Right ventricle myocardium superior (tissue), 1 donor: ENCODE data around the gene DGKZ. TPM values are rescaled to one million over a fixed set of nuclear protein-coding genes. Genes with fewer than 3 reads are reported as not detected.
A peak's percentile ranks its signal among the peaks of the same experiment; 100 is the strongest.
"Not testable (repeated sequence)": the region's sequence is repeated elsewhere in the genome, so short reads cannot be mapped to it uniquely, and the experiment has no call there.

Source experiments
- ATAC-seq: fragments of 200-7000 bp; cut with Tn5 transposase; one replicate; pipeline ENCODE4 v1.9.1; 2020; ENCODE audit warnings: mild to moderate bottlenecking; ENCODE audit not compliant: poor library complexity
- DNase-seq: peaks from one replicate; pipeline ENCODE4 v3.0.0-alpha.2; 2020
- intact Hi-C: fragments of 100-400 bp; cut with DNase I; formaldehyde crosslinking; loops from one replicate; pipeline ENCODE4 v1.11.2; 2022
- long read RNA-seq: library from polyadenylated mRNA; unstranded; transcript quantifications from one replicate; pipeline ENCODE4 v2.0.0, GENCODE V29; 2021
- total RNA-seq: library from RNA; stranded (reverse); fragmentation: NEBNext Ultra II Directional; extraction: Animal tissue kit (Norgen Biotek cat#: 25700); gene quantifications from one replicate; pipeline ENCODE4 v1.2.1, GENCODE V29; 2021
- donor health status: DM: no; HTN: yes; CAD: no; lungs with severe emphysema.

DGKZ gene, protein sequence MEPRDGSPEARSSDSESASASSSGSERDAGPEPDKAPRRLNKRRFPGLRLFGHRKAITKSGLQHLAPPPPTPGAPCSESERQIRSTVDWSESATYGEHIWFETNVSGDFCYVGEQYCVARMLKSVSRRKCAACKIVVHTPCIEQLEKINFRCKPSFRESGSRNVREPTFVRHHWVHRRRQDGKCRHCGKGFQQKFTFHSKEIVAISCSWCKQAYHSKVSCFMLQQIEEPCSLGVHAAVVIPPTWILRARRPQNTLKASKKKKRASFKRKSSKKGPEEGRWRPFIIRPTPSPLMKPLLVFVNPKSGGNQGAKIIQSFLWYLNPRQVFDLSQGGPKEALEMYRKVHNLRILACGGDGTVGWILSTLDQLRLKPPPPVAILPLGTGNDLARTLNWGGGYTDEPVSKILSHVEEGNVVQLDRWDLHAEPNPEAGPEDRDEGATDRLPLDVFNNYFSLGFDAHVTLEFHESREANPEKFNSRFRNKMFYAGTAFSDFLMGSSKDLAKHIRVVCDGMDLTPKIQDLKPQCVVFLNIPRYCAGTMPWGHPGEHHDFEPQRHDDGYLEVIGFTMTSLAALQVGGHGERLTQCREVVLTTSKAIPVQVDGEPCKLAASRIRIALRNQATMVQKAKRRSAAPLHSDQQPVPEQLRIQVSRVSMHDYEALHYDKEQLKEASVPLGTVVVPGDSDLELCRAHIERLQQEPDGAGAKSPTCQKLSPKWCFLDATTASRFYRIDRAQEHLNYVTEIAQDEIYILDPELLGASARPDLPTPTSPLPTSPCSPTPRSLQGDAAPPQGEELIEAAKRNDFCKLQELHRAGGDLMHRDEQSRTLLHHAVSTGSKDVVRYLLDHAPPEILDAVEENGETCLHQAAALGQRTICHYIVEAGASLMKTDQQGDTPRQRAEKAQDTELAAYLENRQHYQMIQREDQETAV
- 65.8 TPM for total RNA-seq
- long read RNA-seq, transcript DGKZ-205 (31 exons, 3,482 nt): minor isoform, 5 of 120 reads
- long read RNA-seq, transcript DGKZ-203 (31 exons, 2,862 nt): major isoform, 10 of 120 reads
- long read RNA-seq, partial matches to known transcripts: 78 of 120 reads
- long read RNA-seq, other reads (novel, unspliced or antisense): 25 of 120 reads

GRCh38 chr11:46346886-46347636, at the start of gene DGKZ:
DGKZ (plus strand) TSS chr11:46347463; CDS start chr11:46347660, 197 bp downstream.
- intact Hi-C loops: no loop called here
- ATAC-seq (peak; percentile 91), DNase-seq (peak; percentile 91)

DNA sequence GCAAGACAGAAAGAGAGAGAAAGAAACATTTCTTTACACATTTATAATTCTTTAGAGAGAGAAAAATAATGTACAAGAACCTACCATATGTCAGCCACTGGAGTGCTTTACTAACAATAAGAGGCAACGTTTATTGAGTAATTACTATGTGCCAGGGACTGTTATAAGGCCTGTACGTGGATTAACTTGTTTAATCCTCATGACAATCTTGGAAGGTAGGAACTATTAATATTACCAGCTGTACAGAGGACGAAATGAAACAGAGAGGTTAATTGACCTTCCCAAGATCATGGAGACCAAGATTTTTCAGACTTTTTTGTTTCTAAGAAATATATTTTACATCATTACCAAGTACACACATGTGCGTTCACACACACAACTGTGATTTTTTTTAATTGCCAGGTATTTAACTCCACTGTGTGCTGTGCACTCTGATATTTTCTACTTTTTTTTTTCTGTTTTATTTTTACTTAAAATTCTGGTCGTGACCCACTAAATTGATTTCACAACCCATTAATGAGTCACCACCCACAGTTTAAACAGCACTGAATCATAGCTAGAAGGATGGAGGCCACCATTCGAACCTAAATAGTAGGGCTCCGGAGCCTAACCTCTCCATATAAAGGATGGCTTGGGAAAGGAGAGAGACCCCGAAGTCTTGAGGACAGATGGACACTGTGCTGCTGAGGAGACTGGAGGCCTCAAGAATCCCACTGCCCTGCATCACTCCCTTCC, 48.4 kb upstream of the DGKZ start:
- intact Hi-C loops: no loop called here
- DNase-seq (no peak), ATAC-seq (no peak)

- no peak for ATAC-seq
- intact Hi-C loops: no loop called here
- no peak for DNase-seq
Observed at GRCh38 chr11:46299451-46299961, 47.8 kb upstream of the DGKZ start.

- ATAC-seq (no peak), DNase-seq (no peak)
- intact Hi-C loops: no loop called here
Observed at GRCh38 chr11:46300270-46300669, 47.0 kb upstream of the DGKZ start.

GRCh38 chr11:46302866-46303265, 44.4 kb upstream of the DGKZ start:
- DNase-seq (no peak), ATAC-seq (no peak)
- intact Hi-C loops: no loop called here

GRCh38 chr11:46304036-46304435, 43.2 kb upstream of the DGKZ start:
- ATAC-seq, DNase-seq, intact Hi-C loops: not testable (repeated sequence)

DNA sequence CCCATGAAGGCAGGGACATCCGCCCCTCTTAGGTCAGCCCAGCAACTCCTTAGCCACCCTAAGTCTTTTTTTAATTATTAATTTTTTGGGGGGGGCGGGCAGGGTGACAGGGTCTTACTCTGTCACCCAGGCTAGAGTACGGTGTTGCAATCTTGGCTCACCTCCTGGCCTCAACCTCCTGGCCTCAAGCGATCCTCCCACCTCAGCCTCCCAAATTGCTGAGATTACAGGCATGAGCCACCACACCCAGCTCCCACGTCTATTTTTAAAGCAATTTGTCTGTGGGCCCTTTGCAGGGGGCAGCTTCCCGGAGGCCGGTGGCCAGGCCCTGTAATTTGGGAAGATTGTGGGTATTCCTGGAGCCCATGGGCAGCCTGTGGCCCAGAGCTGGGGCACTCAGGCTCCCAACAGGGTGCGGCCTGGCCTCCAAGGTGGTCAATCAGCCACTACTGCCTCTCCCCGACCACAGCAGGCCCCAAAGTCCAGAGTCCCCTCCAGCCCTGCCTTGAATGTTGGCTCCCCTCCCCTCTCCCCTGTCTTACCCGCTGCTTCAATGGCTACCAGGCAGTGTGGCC, 42.6 kb upstream of the DGKZ start:
- intact Hi-C loops: no loop called here
- ATAC-seq (no peak), DNase-seq (no peak)

DNA sequence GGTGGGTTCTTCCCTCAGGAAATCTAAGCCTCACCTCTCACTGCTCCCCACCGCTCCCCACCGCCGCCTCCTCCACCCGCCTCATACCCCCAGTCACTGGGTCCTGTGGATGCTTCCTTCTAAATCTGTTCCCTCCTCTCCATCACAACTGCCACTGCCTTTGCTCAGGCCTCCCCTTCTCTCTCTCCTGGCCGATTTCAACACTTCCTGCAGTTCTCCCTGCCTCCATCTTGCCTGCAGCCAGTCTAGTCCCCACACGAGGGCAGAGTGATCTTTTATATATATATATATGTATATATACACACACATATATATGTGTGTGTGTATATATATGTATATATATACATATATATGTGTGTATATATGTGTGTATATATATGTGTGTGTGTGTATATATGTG, 42.0 kb upstream of the DGKZ start:
- ATAC-seq (no peak), DNase-seq (no peak)
- intact Hi-C loops: no loop called here

DNA sequence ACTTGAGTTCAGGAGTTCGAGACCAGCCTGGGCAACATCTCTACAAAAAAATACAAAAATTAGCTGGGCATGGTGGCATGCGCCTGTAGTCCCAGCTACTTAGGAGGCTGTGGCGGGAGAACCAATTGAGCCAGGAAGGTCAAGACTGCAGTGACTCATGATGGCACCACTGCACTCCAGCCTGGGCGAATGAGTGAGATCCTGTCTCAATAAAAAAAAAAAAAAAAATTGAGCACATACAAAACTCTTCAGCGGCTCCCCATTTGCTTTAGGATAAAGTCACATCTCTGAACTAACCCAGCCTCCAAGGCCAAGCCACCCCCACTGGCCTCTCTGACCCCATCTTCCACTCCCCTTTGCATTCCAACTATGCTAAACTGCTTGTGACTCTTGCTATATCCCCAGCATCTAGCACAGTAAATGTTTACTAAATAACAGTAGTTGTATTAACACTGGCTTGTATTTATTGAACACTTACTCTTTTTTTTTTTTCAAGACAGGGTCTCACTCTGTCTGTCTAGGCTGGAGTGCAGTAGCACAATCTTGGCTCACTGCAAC, 40.9 kb upstream of the DGKZ start:
- intact Hi-C loops: no loop called here
- no peak for ATAC-seq
- no peak for DNase-seq

- ATAC-seq (no peak), DNase-seq (no peak)
- intact Hi-C loops: no loop called here
Observed at GRCh38 chr11:46307369-46307768, 39.9 kb upstream of the DGKZ start.

DNA sequence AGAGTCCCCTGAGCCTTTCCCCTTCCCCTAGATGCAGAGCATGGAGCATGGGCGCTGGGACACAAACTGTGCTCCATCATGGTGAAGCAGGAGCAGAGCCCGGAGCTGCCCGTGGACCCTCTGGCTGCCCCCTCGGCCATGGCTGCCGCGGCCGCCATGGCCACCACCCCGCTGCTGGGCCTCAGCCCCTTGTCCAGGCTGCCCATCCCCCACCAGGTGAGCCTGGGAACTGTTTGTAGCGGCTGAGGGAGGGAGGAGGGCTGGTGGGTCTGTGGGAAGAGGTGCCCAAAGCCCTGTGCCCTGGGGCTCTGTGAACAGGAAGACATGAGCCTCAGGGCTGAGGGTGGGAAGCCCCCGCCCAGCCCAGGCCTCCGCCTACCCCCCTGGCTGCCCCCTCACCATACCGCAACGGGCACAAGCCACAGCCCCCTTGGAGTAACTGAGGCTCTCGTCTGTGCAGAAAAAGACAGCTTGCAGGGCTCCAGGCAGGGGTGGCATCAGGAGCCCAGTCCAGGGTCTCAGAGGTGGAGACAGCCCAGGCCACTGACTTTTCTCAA, 39.4 kb upstream of the DGKZ start:
- no peak for DNase-seq
- no peak for ATAC-seq
- intact Hi-C loops: loop anchor here (2.0 kb wide), 1 partner anchor 67 kb away; no protein-coding TSS in a partner anchor

- intact Hi-C loops: loop anchor here (2.0 kb wide), 1 partner anchor 68 kb away; no protein-coding TSS in a partner anchor
- DNase-seq (peak; percentile 91), ATAC-seq (peak; percentile 86)
Observed at GRCh38 chr11:46308631-46309419, 38.4 kb upstream of the DGKZ start.

DNA sequence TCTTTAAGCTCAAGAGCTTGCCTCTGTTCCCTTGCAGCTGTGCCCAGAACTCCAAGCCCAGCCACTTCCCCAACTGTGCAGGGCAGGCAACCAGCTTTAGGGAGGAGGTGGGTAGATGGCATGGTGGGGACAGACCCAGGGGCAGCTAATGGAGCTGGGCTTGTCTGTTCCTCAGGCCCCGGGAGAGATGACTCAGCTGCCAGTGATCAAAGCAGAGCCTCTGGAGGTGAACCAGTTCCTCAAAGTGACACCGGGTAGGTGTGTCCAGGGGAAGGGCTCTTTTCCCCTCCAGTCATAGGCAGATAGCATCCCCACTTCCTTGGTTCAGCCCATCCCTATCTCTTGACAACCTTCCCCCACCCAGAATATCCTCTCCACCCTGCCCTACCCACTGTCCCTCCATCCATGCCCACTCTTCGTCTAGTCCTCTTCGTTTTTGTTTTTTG, 37.4 kb upstream of the DGKZ start:
- intact Hi-C loops: loop anchor here (2.0 to 10.0 kb wide), 2 partner anchors 69 to 345 kb away; no protein-coding TSS in a partner anchor

GRCh38 chr11:46315033-46315738, 32.1 kb upstream of the DGKZ start:
- peak; percentile 37 for ATAC-seq
- intact Hi-C loops: loop anchor here (10.0 kb wide), 1 partner anchor 350 kb away; no protein-coding TSS in a partner anchor
- DNase-seq: peak; percentile 63

More for the DNA sequence above, 37.4 kb upstream of the DGKZ start:
- ATAC-seq (no peak), DNase-seq (no peak)
